A549 (cell line): ENCODE data around the gene MAPK9.

Experiments
- HOXB13 ChIP-seq: fragments of 250-450 bp; sonication (Bioruptor Pico); IDR thresholded peaks from 2 replicates; pipeline ENCODE4 v1.5.0; 2020; ENCODE audit warnings: low read depth, mild to moderate bottlenecking, moderate library complexity
- SMC3 ChIP-seq: fragments of >200 bp; sonication (Bioruptor Twin); formaldehyde crosslinking; IDR thresholded peaks from 3 replicates; pipeline ENCODE4 v1.6.1; 2018; ENCODE audit warnings: inconsistent platforms

GRCh38 chr5:180209137-180209581 lies 82.7 kb downstream of the MAPK9 start, which contains the start of gene RASGEF1C:
- TF ChIP-seq SMC3 (peak; percentile 61), HOXB13 (no peak)
